Rectal smooth muscle tissue (tissue), 1 donor: ENCODE measurements around the gene OTUD7B.
"Not testable (repeated sequence)": the region's sequence is repeated elsewhere in the genome, so short reads cannot be mapped to it uniquely, and the experiment has no call there.

Experiments
- H3K27ac ChIP-seq: one replicate; pipeline ENCODE4 v1.7.0; 2013; ENCODE audit warnings: low read depth, low read length, inconsistent platforms
- H3K27me3 ChIP-seq: one replicate; pipeline ENCODE4 v1.7.0; 2013; ENCODE audit warnings: low read length; ENCODE audit not compliant: control insufficient read depth, insufficient read depth
- H3K36me3 ChIP-seq: one replicate; pipeline ENCODE4 v1.7.0; 2013; ENCODE audit warnings: low read length; ENCODE audit not compliant: control insufficient read depth, insufficient read depth
- H3K4me1 ChIP-seq: one replicate; pipeline ENCODE4 v1.7.0; 2013; ENCODE audit warnings: low read length; ENCODE audit not compliant: control insufficient read depth, insufficient read depth
- H3K4me3 ChIP-seq: one replicate; pipeline ENCODE4 v1.7.0; 2013; ENCODE audit warnings: low read length
- H3K9ac ChIP-seq: one replicate; pipeline ENCODE4 v1.7.0; 2013; ENCODE audit warnings: low read length

OTUD7B gene

DNA sequence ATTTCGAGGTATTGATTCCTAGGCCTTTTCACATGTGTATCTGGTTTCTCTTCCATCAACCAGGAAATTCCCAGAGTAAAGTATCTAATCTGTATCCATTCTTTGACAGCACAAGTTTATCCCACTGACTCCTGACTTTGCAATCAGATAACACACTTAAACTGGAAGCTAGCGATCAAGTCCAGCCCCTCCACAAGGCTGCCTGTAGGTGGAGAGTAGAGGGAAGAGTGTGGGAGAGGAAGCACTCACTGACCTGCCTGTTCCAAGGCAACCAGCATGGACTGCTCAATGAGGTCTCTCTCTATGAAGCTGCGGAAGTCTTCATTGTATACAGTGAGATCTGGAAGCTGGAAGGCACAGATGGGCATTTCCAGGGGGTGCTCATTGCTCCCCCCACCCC is 43.5 kb downstream of the OTUD7B start:
- Histone ChIP-seq H3K27ac (no peak overlapping the region), H3K27me3 (no peaks in the 10 kb centered on the region), H3K4me1 (no peaks in the 10 kb centered on the region), H3K36me3 (peaks cover 16% of the 10 kb centered on the region), H3K4me3 (no peak overlapping the region), H3K9ac (no peak overlapping the region)

DNA sequence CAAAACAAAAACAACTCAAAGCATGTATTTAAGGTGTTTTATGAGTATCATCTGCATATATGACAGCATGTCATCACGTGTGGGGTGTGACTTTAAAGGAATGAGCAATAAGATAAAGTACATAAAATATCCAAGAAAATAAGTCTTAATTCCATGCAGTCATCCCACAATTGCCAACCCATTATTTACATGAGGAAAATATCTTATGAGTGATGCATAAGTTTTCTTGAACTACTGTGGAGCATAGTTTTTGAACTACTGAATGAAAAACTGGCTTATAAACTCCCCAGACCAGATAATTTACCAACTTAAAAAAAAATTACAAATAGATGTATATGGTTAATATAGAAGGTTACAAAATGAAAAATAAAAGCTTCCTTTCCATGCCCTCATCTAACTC is 44.1 kb downstream of the OTUD7B start:
- Histone ChIP-seq H3K27ac (no peak overlapping the region), H3K36me3 (peaks cover 16% of the 10 kb centered on the region), H3K4me1 (no peaks in the 10 kb centered on the region), H3K27me3 (no peaks in the 10 kb centered on the region), H3K9ac (no peak overlapping the region), H3K4me3 (no peak overlapping the region)

DNA sequence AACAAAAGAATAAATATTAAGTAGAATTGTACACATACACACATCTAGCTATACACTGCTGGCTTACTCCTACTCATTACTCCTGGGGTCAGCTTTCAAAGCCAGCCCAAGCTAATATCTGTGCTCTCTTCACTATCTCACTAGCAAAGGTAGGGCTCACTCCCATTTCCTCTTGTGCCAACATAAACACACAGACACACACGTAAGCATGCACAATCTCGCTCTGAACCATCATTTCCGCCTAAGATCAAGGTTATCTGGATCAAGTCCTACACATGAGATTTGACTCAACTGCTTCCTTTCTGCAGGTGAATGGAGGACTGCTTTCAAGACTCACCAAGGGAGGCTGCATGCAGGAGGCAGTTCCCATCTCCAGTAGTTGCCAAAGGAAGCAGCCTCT is 45.1 kb downstream of the OTUD7B start:
- no peak overlapping the region for H3K4me3 ChIP-seq
- no peaks in the 10 kb centered on the region for H3K27me3 ChIP-seq
- H3K9ac ChIP-seq, result no peak overlapping the region
- no peak overlapping the region for H3K27ac ChIP-seq
- peaks cover 10% of the 10 kb centered on the region for H3K36me3 ChIP-seq
- no peaks in the 10 kb centered on the region for H3K4me1 ChIP-seq

DNA sequence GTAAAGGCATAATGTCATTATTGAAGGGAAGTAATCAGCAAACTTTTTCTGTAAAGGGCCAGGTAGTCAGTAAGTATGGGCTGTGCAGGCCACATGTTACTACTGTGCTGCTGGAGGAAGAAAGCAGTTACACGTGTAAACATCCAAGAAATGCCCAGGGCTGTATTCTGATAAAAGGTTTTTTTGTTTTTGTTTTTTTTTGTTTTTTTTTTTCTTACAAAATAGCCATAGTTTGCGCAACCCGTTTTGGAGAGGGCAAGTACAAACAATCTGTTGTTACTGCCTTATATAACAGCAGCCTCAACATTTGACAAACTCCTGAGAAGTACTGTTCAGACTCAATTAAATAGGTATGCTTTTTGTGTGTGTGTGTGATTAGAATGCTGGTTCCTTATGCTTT is 47.2 kb downstream of the OTUD7B start:
- H3K4me1 ChIP-seq, result no peaks in the 10 kb centered on the region
- H3K4me3 ChIP-seq, result no peak overlapping the region
- peaks cover 14% of the 10 kb centered on the region for H3K36me3 ChIP-seq
- no peak overlapping the region for H3K27ac ChIP-seq
- H3K9ac ChIP-seq, result no peak overlapping the region
- no peaks in the 10 kb centered on the region for H3K27me3 ChIP-seq

DNA sequence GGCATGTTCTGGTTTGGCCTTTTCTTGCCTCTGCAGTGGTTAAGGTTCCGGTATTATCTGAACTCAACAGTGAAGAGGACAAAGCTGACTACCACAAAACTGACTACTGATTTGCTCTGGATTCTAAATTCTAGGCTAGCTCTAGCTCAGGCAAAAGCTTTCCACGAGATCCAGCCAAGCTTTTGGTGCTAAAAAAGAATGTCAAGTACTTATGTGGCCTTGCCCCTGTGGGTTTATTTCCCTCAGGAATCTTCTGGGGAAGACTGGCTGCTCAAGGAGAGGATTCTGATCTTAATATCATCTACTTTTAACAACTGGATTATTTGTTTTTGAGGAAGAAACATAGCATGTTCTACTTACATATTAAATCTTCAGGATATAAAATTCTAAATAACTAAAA is 47.8 kb downstream of the OTUD7B start:
- Histone ChIP-seq H3K9ac (no peak overlapping the region), H3K36me3 (peaks cover 14% of the 10 kb centered on the region), H3K4me3 (no peak overlapping the region), H3K27me3 (no peaks in the 10 kb centered on the region), H3K4me1 (no peaks in the 10 kb centered on the region), H3K27ac (no peak overlapping the region)

DNA sequence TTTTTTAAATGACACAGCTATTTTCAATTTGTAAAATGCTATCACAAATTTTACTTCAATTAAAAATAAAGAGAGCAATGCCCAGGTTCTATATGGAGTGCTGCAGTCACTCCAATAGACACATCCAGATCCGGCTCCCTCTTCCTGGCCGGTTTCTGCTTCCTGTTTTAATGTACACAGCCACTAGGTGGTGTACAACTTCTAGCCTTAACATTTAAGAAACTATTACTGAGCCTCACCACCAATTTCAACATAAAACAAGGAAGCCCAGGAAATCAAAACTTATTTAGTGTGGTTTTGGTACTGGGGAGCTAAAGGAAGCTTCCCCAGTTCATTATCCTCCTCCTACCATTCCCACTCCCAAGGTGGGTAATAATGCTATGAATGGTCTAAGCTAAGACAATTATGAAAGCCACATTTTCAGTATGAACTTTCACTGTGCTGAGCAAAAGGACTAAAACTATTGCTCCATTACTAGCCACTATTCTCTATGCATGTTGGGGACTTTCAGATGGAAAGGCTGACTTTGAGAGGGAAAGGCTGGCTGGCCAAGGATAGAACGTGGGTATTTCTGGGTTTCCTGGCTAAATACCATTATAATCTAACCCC is 48.4 kb downstream of the OTUD7B start:
- Histone ChIP-seq H3K27ac (no peak overlapping the region), H3K4me1 (no peaks in the 10 kb centered on the region), H3K36me3 (peaks cover 13% of the 10 kb centered on the region), H3K27me3 (no peaks in the 10 kb centered on the region), H3K9ac (no peak overlapping the region), H3K4me3 (no peak overlapping the region)

DNA sequence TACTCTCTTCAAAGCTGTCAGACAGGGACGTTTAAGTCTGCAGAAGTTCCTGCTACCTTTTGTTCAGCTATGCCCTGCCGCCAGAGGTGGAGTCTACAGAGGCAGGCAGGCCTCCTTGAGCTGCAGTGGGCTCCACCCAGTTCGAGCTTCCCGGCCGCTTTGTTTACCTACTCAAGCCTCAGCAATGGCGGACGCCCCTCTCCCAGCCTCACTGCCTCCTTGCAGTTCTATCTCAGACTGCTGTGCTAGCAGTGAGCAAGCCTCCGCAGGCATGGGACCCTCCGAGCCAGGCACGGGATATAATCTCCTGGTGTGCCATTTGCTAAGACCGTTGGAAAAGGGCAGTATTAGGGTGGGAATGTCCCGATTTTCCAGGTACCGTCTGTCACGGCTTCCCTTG is 53.0 kb downstream of the OTUD7B start:
- H3K9ac ChIP-seq, H3K4me3 ChIP-seq, H3K36me3 ChIP-seq, H3K27ac ChIP-seq, H3K27me3 ChIP-seq, H3K4me1 ChIP-seq: not testable (repeated sequence)

DNA sequence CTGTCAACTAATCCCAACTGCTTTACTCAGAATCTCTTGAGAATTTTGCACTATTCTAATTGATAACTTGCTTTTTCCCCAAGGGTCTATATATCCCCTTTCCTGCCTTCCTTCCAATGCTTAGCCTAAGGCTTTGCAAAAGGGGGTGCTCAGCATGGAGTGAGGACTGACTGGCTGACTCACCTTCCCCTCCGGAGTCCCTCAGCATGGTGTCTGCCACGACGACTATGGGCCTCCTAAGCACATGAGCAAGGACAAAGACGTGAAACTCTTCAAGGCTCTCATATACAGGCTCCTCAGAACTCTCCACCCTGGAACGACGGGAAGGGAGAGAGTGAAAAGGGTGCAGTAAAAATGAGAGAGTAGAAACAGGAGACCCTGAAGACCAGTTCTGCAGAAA is 60.6 kb downstream of the OTUD7B start:
- no peaks in the 10 kb centered on the region for H3K4me1 ChIP-seq

DNA sequence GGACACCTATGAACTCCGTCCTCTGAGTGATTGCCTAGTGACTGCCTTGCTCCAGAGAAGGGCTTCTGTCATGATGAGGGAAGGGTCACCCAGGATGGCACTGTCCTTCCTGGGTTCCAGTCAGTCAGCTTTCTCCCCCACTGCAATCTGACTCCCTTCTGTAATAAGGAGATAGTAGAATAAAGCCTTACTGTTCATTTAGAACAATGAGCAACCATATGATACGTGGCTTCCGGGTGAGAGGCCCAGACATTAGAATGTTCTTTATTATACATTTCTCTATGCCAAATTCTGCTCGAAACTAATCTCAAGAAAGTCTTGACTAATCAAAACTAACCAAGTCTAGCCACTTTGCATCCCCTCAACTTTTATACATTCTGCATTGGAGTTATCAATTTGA is 65.3 kb downstream of the OTUD7B start:
- H3K36me3 ChIP-seq, result peaks cover 13% of the 10 kb centered on the region
- H3K27ac ChIP-seq, result no peak overlapping the region
- no peaks in the 10 kb centered on the region for H3K4me1 ChIP-seq
- no peaks in the 10 kb centered on the region for H3K27me3 ChIP-seq
- no peak overlapping the region for H3K4me3 ChIP-seq
- H3K9ac ChIP-seq, result no peak overlapping the region

More for the DNA sequence above, 60.6 kb downstream of the OTUD7B start:
- H3K4me3 ChIP-seq, result no peak overlapping the region
- no peak overlapping the region for H3K27ac ChIP-seq
- peaks cover 13% of the 10 kb centered on the region for H3K36me3 ChIP-seq
- H3K9ac ChIP-seq, result no peak overlapping the region
- no peaks in the 10 kb centered on the region for H3K27me3 ChIP-seq

DNA sequence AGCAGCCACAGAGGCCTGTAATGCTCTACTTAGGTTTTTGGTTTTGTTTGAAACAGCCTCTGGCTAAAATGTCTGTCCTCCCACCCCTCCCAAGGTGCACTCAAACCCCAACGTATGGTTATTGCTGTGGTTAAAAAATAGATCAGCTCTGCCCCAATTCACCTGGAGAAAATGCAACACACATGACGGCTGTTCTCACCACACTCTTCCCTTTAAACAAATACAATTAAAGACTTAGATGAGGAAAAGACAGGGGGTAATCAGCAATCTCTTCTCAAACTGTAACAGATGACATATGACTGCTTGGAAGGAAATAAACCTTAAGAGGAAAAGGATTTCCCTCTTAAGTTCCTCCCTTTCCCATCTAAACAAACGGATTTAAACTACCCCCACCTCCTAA is 67.6 kb downstream of the OTUD7B start:
- Histone ChIP-seq H3K4me3 (no peak overlapping the region), H3K4me1 (peaks cover 10% of the 10 kb centered on the region), H3K27ac (no peak overlapping the region), H3K36me3 (peaks cover 6% of the 10 kb centered on the region), H3K9ac (no peak overlapping the region), H3K27me3 (no peaks in the 10 kb centered on the region)

DNA sequence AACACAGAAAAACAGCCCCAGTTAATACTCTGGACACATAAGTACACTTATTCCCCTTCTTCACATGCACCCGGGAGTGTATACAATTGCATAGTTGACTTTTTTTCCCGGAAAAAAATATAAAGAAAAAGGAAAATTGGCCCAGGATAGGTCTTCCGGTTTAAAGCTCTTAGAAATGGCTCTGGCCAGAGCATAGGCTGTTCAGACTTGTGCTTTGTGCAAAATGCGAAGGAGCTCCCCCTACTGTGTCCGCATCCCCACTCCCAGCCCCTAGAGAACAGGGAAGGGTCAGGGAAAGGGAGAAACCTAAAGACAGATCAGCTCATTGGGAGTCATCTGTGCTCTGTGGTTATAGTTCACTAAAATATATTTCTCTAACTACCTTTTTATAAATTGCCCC is 68.3 kb downstream of the OTUD7B start:
- Histone ChIP-seq H3K27me3 (no peaks in the 10 kb centered on the region), H3K9ac (no peak overlapping the region), H3K36me3 (peaks cover 6% of the 10 kb centered on the region), H3K4me1 (peaks cover 16% of the 10 kb centered on the region), H3K4me3 (no peak overlapping the region), H3K27ac (no peak overlapping the region)

DNA sequence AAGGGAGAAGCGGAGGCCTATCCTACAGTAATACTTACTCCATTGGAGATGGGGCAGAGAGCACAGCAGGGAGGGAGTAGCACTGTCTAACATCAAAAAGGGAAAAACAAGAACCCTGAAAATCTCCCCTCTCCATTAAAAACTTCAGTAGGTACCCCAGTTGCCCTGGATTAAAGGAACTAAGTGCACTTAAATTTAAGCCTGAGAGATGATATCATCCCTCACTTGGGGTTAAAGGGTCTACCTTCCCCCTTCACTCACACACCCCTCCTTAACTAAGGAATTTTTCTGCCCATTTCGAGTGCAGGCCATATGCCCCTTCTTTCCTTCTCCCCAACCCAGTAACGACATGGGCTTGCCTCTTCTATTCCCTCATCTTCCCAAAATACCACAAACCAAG is 70.1 kb downstream of the OTUD7B start:
- no peak overlapping the region for H3K4me3 ChIP-seq
- peaks cover 4% of the 10 kb centered on the region for H3K36me3 ChIP-seq
- H3K4me1 ChIP-seq, result peaks cover 22% of the 10 kb centered on the region
- H3K27me3 ChIP-seq, result no peaks in the 10 kb centered on the region
- H3K27ac ChIP-seq, result no peak overlapping the region
- no peak overlapping the region for H3K9ac ChIP-seq

DNA sequence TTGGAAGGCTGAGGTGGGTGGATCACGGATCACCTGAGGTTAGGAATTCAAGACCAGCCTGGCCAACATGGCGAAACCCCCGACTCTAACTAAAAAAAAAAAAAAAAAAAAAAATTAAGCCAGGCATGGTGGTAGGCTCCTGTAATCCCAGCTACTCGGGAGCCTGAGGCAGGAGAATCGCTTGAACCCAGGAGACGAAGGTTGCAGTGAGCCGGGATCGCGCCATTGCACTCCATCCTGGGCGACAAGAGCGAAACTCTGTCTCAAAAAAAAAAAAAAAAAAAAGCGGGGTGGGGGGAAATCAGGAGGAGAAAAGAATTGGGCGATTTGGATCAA is 71.9 kb downstream of the OTUD7B start:
- not testable (repeated sequence) for H3K9ac ChIP-seq

More for the DNA sequence above, 71.9 kb downstream of the OTUD7B start:
- H3K36me3 ChIP-seq, H3K27me3 ChIP-seq: not testable (repeated sequence)
- Histone ChIP-seq H3K27ac (peak overlapping the region; percentile 86), H3K4me3 (peak overlapping the region; percentile 52), H3K4me1 (peaks cover 24% of the 10 kb centered on the region)
